GM12878 (cell line): Measurements from ENCODE around the gene RNF121.

Experiments used
- GABPA ChIP-seq: IDR thresholded peaks from 2 replicates; pipeline ENCODE4 v1.6.1; 2014; ENCODE audit warnings: antibody characterized with exemption, low read depth, mild to moderate bottlenecking, inconsistent platforms
- POLR2A ChIP-seq: IDR thresholded peaks from 2 replicates; pipeline ENCODE4 v1.6.1; 2011; ENCODE audit warnings: low read depth, mild to moderate bottlenecking, low read length
- YY1 ChIP-seq: IDR thresholded peaks from 2 replicates; pipeline ENCODE4 v1.6.1; 2011; ENCODE audit warnings: low read depth, mild to moderate bottlenecking, low read length

DNA sequence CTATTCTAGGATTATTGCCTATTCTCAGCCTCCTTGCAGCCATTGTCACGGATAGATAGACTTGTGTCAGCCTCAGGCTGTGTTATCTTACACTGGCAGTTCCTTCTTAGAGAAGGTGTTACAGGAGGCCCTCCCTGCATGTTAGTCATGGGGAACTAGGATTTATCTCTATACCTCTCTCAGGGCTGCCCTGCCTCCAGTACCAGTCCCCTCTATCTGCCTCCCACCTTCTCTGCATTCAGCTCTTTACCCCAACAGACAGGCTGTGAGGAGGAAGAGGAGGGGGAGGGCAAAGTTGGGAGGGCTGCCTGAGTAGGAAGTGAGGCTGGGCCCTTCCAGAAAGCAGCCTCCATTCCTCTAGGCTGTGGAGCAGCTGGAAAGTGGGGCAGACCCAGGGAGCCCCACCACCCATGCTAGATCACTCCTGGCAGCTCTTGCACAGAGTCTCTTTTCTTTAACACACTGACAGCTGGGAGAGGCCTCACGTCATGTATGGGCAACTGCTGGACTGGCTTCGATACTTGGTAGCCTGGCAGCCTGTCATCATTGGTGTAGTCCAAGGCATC is 67.0 kb downstream of the RNF121 start:
- no peak for TF ChIP-seq YY1
- no peak for TF ChIP-seq GABPA
- TF ChIP-seq POLR2A, result no peak
